Activated T-cell treated with anti-CD3 and anti-CD28 coated beads, Interleukin-2, amount 50 U/mL, for 72 hours (primary cell): ENCODE data around the gene TACSTD2. TPM values are rescaled to one million over a fixed set of nuclear protein-coding genes. Genes with fewer than 3 reads are reported as not detected.
A peak's percentile ranks its signal among the peaks of the same experiment; 100 is the strongest.
"Not testable (repeated sequence)": the region's sequence is repeated elsewhere in the genome, so short reads cannot be mapped to it uniquely, and the experiment has no call there.

Source experiments
- ATAC-seq, 2 donors: fragments of 150-1000 bp; cut with Tn5 transposase; replicated peaks in 1 of 2; 2 replicates each; pipeline ENCODE4 v1.10.0; 2021; ENCODE audit warnings: moderate library complexity in 2 of 2, mild to moderate bottlenecking in 1 of 2
- DNase-seq, 2 donors: peaks; one replicate each; pipeline ENCODE4 v3.0.0; 2021 to 2022; ENCODE audit warnings: mixed read lengths in 1 of 2
- H3K27ac Mint-ChIP-seq: one replicate; pipeline ENCODE4 v1.8.0; 2022; ENCODE audit warnings: mild to moderate bottlenecking, moderate library complexity, mixed read lengths
- H3K27me3 Mint-ChIP-seq: one replicate; pipeline ENCODE4 v1.8.0; 2022; ENCODE audit warnings: low read depth, mixed read lengths
- H3K36me3 Mint-ChIP-seq, 2 donors: one replicate each; pipeline ENCODE4 v1.8.0; 2022; ENCODE audit warnings: mixed read lengths in 2 of 2, mild to moderate bottlenecking in 1 of 2; ENCODE audit not compliant: insufficient read depth in 2 of 2
- H3K4me1 Mint-ChIP-seq: one replicate; pipeline ENCODE4 v1.8.0; 2022; ENCODE audit warnings: low read depth, mixed read lengths
- H3K4me3 Mint-ChIP-seq, 2 donors: one replicate each; pipeline ENCODE4 v1.8.0; 2022; ENCODE audit warnings: mild to moderate bottlenecking in 2 of 2, mixed read lengths in 2 of 2, moderate library complexity in 2 of 2
- H3K9me3 Mint-ChIP-seq, 2 donors: one replicate each; pipeline ENCODE4 v1.8.0; 2022; ENCODE audit warnings: mixed read lengths in 2 of 2
- total RNA-seq, 2 donors: library from RNA; stranded (reverse); gene quantifications; one replicate each; pipeline ENCODE4 v1.2.3, GENCODE V29; 2022

TACSTD2 gene
- total RNA-seq, 2 donors from 2014 or later, result 0.21 TPM; not detected in 1

DNA sequence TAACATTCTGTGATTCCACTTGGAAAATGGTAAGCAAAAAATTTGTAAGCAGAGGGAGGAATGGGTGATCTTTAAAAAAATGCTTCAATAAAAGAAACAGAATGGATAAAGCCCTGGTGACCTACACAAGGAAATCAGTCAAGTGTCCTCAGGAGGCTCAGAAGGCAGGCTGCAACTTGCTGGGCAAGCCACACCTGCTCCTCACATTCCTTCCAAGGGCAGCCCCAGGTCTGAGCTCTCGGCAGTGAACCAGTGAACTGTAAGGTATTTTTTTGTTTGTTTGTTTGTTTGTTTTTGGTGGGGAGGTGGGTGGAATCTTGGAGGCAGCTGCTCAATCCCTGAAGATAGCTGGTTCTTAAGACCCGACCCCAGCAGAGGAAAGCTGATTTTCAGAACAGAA lies 4.4 kb downstream of the TACSTD2 start:
- DNase-seq (no peak), ATAC-seq (no peak)
- H3K4me1 Mint-ChIP-seq, result peaks cover 37% of the 10 kb centered on the region
- H3K36me3 Mint-ChIP-seq, result peaks cover 1 to 5% of the 10 kb centered on the region in 2 donors
- peak overlapping the region; percentile 86 for H3K27ac Mint-ChIP-seq
- peak overlapping the region in 1 of 2 donors; percentile 80 for H3K4me3 Mint-ChIP-seq
- no peaks in the 10 kb centered on the region for H3K9me3 Mint-ChIP-seq
- peaks cover 89% of the 10 kb centered on the region for H3K27me3 Mint-ChIP-seq

DNA sequence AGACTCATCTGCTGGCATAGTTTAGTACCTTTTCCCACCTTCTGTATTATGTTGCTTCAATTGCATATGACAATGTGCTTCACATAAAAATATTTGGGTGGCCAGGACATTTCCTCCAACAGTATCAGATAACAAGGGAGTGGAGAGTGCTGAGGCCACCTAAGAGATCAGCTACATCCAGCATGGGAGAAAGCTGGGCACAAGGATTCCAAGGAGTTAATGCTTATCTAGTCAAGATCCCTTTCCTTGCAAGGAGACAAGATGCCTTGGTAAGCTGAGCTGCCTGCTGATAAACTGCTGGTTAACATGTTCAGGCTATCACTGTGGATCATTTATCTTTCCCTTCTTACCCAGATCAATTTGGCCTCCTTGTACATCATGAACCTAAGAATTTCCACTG lies 5.4 kb downstream of the TACSTD2 start:
- Mint-ChIP-seq H3K27ac (no peak overlapping the region), H3K36me3 (peaks cover 0 to 3% of the 10 kb centered on the region in 2 donors), H3K27me3 (peaks cover 82% of the 10 kb centered on the region), H3K9me3 (no peaks in the 10 kb centered on the region), H3K4me3 (no peak overlapping the region), H3K4me1 (peaks cover 32% of the 10 kb centered on the region)
- ATAC-seq (no peak), DNase-seq (no peak)

DNA sequence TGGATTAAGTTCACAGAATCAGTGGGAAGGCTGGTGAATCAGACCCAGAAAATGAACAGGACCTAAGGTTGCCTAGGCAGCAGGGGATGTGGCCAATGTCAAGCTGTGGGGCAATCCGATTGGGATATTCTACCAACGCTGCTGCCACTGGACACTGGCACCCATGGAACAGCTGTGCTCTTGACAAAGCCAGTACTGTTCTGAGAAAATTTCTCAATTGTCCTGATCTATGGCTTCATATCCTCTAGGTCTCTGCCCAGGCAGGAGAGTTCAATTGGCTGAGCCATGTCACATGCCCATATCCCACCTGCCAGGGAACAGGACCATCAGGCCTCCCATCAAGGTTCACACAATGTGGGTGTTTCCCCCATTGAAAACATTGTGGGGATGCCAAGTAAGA lies 6.2 kb downstream of the TACSTD2 start:
- Mint-ChIP-seq H3K9me3 (no peaks in the 10 kb centered on the region), H3K4me1 (peaks cover 24% of the 10 kb centered on the region), H3K4me3 (no peak overlapping the region), H3K36me3 (peaks cover 0 to 2% of the 10 kb centered on the region in 2 donors), H3K27ac (no peak overlapping the region), H3K27me3 (peaks cover 82% of the 10 kb centered on the region)
- no peak for DNase-seq
- ATAC-seq, result no peak

DNA sequence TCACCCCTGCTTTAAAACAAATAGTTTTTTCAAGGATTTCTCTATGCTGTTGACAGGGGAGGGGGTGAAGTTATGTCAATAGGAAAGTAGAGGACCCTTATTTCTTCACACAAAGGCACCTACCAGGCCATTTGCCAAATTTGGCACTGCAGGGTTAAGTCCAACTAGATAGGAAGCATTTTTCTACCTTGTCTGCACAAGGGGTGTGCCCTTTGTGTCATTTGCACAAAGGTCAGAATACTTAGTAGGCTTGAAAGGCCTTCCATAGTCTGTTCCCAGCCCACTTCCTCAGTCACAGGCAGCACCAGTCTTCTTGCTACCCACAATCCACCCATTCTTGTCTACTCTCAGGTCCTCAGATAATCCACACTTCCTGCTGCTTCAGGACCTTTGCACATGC lies 7.0 kb downstream of the TACSTD2 start:
- Mint-ChIP-seq H3K36me3 (no peaks in the 10 kb centered on the region), H3K27ac (no peak overlapping the region), H3K27me3 (peaks cover 81% of the 10 kb centered on the region), H3K4me3 (no peak overlapping the region), H3K4me1 (peaks cover 23% of the 10 kb centered on the region), H3K9me3 (no peaks in the 10 kb centered on the region)
- no peak for ATAC-seq
- DNase-seq, result no peak

DNA sequence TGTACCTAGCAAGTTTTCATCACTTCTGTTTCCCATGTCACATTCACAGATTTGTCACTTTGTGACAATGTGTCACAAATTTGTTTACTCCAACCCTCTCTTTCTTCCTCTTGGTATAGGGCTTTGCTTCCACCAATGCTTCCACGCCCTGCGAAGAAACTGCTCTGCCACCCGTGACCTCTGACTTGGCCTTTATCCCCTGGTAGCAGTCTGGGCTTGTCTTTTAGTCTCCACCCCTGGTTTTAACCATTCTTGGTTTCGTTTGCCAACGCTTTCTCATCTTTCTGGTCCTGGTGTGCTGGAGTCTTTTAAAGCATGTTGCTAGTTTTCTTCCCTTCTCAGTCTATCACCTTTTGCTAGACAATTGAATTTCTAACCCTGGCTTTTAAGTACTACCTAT lies 8.1 kb downstream of the TACSTD2 start:
- Mint-ChIP-seq H3K36me3 (no peaks in the 10 kb centered on the region), H3K9me3 (no peaks in the 10 kb centered on the region), H3K4me3 (no peak overlapping the region), H3K4me1 (peaks cover 16% of the 10 kb centered on the region), H3K27me3 (peaks cover 76% of the 10 kb centered on the region), H3K27ac (no peak overlapping the region)
- DNase-seq (no peak), ATAC-seq (no peak)

DNA sequence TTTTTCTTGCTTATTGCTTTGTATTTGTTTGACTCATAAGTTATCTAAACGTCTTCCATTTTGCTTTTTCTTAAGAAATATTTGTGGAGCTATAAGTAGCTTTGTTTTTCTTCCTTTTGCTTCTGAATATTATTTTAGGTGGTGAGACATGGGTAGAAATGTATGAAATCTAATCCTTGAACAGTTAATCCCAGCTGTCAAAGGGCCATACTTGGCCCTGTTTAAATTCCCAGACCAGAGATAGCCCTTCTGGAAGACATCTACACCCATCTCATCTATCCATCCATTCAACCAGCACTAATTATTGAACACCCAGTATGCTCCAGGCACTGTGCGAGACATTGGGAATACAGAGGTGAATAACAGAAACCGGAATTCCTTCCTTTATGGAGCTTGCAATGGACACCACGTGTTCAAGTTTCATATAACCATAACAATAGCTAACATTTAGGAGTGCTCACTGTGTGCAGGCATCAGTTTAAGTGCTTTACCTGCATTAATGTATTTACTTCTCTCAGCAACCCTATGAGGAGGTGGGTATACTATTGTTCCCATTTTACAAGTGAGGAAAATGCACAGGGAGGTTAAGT lies 8.7 kb downstream of the TACSTD2 start:
- ATAC-seq, result no peak
- H3K27ac Mint-ChIP-seq, result no peak overlapping the region
- no peak for DNase-seq
- peaks cover 73% of the 10 kb centered on the region for H3K27me3 Mint-ChIP-seq
- H3K9me3 Mint-ChIP-seq, result no peaks in the 10 kb centered on the region
- H3K4me3 Mint-ChIP-seq, result no peak overlapping the region
- H3K4me1 Mint-ChIP-seq, result peaks cover 11% of the 10 kb centered on the region
- no peaks in the 10 kb centered on the region for H3K36me3 Mint-ChIP-seq

DNA sequence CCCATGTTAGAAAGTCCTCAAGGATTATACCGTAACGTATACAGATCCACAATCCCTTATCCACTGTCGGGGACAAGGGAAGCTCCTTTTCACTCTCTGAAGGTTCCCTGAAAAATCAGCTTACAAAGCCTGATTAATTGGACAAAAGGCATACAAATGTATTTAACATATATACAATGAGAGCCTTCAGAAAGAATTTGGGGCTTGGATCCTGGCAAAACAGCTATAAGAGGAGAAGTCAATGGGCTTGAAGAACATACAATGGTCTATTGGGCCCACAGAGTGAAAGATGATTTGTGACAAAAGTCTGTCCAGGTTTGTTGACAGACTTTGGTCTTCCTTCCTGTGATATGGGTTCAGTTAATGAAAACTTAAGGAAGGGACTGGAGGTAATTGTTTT lies 10.7 kb downstream of the TACSTD2 start:
- no peak for ATAC-seq
- Mint-ChIP-seq H3K27me3 (peaks cover 73% of the 10 kb centered on the region), H3K9me3 (no peaks in the 10 kb centered on the region), H3K36me3 (no peaks in the 10 kb centered on the region), H3K4me1 (no peaks in the 10 kb centered on the region), H3K4me3 (no peak overlapping the region), H3K27ac (no peak overlapping the region)
- no peak for DNase-seq

DNA sequence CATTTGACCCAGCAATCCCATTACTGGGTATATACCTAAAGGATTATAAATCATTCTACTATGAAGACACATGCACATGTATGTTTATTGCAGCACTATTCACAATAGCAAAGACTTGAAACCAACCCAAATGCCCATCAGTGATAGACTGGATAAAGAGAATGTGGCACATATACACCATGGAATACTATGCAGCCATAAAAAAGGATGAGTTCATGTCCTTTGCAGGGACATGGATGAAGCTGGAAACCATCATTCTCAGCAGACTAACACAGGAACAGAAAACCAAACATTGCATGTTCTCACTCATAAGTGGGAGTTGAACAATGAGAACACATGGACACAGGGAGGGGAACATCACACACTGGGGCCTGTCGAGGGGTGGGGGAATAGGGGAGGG lies 13.3 kb downstream of the TACSTD2 start:
- ATAC-seq, H3K9me3 Mint-ChIP-seq, H3K27ac Mint-ChIP-seq, DNase-seq, H3K4me1 Mint-ChIP-seq, H3K4me3 Mint-ChIP-seq, H3K36me3 Mint-ChIP-seq: not testable (repeated sequence)
- peaks cover 60% of the 10 kb centered on the region for H3K27me3 Mint-ChIP-seq

DNA sequence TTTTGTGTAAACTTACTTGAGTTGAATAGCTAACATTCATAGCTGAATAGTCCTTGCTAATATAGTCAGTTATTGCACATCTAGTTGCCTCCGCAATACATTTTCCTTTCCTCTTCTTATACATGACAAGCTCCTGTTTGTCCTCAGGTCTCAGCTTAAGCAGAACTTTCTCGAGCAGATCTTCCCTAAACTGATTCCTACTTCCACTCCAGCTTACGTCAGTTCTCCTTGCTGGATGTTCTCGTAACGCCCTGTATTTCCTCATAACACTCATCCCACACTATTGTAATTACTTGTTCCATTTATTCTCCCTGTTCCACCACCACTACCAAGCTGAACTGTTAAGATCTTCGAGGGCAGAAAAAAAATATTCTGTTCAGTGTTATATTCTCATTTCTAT lies 15.4 kb downstream of the TACSTD2 start:
- Mint-ChIP-seq H3K27ac (no peak overlapping the region), H3K4me3 (no peak overlapping the region), H3K9me3 (no peaks in the 10 kb centered on the region), H3K4me1 (no peaks in the 10 kb centered on the region), H3K36me3 (peaks cover 0 to 2% of the 10 kb centered on the region in 2 donors), H3K27me3 (peaks cover 61% of the 10 kb centered on the region)
- ATAC-seq, result no peak
- DNase-seq, result no peak

DNA sequence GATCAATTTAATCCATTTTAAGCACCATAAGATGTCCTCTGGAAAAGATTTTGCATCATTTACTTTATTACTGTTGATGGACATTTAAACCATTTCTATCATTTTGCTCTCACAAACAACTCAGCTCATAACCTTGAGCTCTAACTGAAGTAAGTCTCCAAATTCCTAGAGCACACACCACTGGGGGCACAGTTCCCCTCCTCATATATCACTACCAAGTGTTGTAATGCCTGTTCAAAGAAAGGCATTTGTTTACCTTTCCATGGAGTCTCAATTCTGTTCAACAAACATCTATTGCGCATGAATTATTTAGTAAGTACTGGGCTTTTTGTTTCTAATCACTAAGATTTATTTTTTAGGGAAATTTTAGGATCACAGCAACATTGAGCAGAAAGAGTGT lies 21.7 kb downstream of the TACSTD2 start:
- no peak for ATAC-seq
- H3K36me3 Mint-ChIP-seq, result peaks cover 0 to 2% of the 10 kb centered on the region in 2 donors
- no peaks in the 10 kb centered on the region for H3K4me1 Mint-ChIP-seq
- no peak for DNase-seq
- no peaks in the 10 kb centered on the region for H3K9me3 Mint-ChIP-seq
- no peak overlapping the region for H3K4me3 Mint-ChIP-seq
- peaks cover 21% of the 10 kb centered on the region for H3K27me3 Mint-ChIP-seq
- H3K27ac Mint-ChIP-seq, result no peak overlapping the region

DNA sequence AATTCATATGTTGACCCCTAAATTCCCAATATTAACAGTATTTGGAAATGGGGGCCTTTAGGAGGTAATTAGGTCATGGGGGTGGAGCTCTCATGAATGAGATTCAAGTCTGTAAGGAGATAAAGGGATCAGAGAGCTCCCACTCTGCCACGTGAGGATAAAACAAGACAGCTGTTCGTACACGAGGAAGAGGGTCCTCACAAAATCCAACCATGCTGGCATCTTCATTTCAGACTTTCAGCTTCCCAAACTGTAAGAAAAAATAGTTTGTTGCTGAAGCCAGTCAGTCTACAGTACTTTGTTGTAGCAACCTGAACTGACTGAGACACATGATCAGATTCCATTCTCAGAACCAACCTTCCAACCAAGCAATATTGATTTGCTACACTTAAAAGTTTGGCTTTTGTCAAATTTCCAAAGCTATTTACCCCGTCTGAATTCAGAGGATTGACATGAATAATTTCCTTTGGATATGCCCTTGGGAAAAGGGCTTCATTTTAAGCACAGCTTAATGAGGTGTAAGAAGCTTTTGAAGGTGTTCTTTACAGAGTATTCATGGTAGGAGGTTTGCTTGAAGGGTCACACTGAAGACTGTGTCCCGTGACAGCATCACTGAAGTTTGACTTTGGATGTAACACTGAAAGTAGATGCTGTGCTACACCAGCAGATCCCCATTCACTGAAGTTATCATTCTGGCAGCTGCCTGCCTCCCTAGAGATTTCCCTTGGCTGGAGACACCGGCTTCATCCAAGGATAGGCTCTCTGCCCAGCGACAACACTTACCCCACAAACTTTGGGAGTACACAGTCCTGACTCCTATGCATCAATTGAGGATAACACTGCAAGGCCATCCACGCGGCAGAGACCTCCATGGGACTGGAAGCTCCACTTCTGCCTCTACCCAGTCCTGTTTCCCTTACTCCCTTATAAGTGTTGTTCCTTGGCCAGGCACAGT lies 25.6 kb downstream of the TACSTD2 start:
- Mint-ChIP-seq H3K27ac (no peak overlapping the region), H3K4me1 (peaks cover 5% of the 10 kb centered on the region), H3K36me3 (no peaks in the 10 kb centered on the region), H3K4me3 (no peak overlapping the region), H3K27me3 (peaks cover 12% of the 10 kb centered on the region), H3K9me3 (no peaks in the 10 kb centered on the region)
- DNase-seq (no peak), ATAC-seq (no peak)

DNA sequence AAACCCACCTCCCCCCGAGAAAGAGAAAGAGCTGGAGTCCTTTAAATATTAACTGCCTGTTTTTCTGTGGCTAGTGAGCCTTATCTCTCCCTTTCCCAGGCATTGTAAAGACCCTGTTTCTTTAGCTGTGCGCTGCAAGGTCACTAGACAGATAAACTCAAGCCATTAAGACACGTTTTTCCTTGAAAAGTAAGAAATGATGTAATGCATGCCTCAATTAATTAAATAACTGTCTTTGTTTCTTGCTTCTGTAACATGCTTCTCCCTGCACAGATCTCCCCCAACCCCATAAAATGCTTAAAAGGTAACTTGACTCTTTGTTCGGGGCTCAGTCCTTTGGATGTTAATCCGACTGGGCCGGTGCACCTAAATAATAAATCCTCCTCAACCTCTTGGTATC lies 27.8 kb downstream of the TACSTD2 start:
- DNase-seq, H3K4me3 Mint-ChIP-seq, ATAC-seq, H3K27ac Mint-ChIP-seq, H3K9me3 Mint-ChIP-seq, H3K36me3 Mint-ChIP-seq, H3K27me3 Mint-ChIP-seq: not testable (repeated sequence)
- peaks cover 20% of the 10 kb centered on the region for H3K4me1 Mint-ChIP-seq

DNA sequence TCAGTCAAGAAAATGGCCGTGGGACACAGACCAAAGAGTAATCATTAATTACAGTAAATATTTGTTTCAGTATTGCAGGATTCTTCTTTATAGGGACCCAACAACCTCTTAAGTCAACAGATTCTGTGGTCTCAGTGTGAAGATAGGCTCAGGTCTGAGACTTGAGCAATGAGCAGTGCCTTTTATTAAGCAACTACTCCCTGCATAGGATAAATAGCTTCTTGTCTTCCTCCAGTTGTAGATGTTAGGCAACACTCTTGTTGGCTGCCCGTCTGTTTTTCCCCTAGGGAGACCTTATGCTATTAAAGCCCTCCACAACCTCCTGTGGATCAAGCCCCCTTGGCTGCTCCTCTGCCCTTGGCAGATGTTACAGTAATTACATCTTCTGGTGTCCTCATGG lies 28.7 kb downstream of the TACSTD2 start:
- Mint-ChIP-seq H3K27ac (no peak overlapping the region), H3K27me3 (peaks cover 6% of the 10 kb centered on the region)
- ATAC-seq, result no peak

More for the DNA sequence above, 28.7 kb downstream of the TACSTD2 start:
- DNase-seq, result no peak
- Mint-ChIP-seq H3K4me1 (peaks cover 24% of the 10 kb centered on the region), H3K36me3 (no peaks in the 10 kb centered on the region), H3K4me3 (no peak overlapping the region), H3K9me3 (no peaks in the 10 kb centered on the region)
